Prostate gland (tissue), 2 donors: ENCODE results near the gene TFG.
"Not testable (repeated sequence)": the region's sequence is repeated elsewhere in the genome, so short reads cannot be mapped to it uniquely, and the experiment has no call there.

ENCODE experiments used
- CTCF ChIP-seq, 4 experiments: fragments of 200-600 bp in 2 of 4; fragments of 450-650 bp in 2 of 4; sonication (generic) in 2 of 4; IDR thresholded peaks; 1 replicate in 3 of 4; 2 replicates in 1 of 4; pipeline ENCODE4 v1.5.1; 2016 to 2019; ENCODE audit warnings: antibody characterized with exemption in 4 of 4, mild to moderate bottlenecking in 2 of 4, moderate library complexity in 2 of 4
- POLR2A ChIP-seq: fragments of 450-650 bp; IDR thresholded peaks from one replicate; pipeline ENCODE4 v1.6.1; 2016; ENCODE audit warnings: antibody characterized with exemption, mild to moderate bottlenecking

DNA sequence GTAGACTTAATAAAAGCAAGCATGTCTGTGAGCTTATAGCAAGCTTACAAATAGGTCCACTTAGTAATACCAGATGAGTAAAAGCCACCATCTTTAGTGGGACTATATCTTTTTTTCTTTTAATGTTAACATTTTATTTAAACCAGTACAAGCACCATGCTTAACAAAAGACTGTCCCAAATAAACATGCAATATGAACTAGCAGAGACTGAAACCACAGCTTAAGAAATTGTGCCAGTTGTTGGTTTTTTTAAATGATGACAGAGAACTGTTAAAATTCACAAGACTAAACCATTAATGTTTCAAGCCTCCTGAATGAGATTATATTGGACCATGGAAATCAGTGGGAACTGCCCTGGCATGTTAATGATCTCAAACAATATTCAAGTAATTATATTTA, 48.0 kb upstream of the TFG start:
- TF ChIP-seq POLR2A; CTCF (IDR thresholded peaks at IDR 0.05): not testable (repeated sequence)
